Ammon's horn (tissue), 1 donor: Measurements from ENCODE around the gene KIAA0825.

ENCODE experiments used
- DNase-seq: peaks from one replicate; pipeline ENCODE4 v3.0.0-alpha.2; 2016; ENCODE audit warnings: low spot score

The KIAA0825 gene

GRCh38 chr5:94243612-94244011 is 374.8 kb downstream of the KIAA0825 start:
- DNase-seq, result no peak

DNA sequence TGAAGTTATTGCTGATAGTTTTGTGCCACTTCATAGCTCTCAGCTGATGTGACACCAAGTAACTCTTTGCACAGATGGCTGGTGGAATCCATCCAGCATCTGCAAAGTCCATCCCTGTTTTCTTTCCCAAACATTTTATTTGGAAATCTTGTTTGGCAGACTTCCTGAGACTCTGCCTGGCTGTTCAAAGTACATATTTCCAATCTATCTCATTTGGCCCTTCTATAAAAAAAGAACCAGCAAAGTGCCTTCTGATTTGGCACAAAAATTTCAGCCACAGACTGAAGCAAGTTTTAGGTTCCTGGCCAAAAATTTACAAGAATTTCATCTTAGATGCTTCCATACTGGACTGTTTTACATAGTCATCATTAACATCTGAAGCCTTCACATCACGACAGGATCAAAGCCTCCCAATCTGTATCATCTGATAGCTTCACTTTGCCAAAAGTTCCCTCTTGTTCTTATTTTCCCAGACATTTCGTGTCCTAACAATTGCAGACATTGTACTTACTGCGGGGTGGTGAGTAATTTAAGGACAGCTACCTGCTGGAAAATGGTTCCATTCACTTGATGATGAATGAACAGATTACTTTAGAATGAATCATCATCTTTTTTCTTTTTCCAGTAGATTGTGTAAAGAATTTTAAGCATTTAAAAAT is 377.3 kb downstream of the KIAA0825 start:
- peak; percentile 5 for DNase-seq

- no peak for DNase-seq
Measured at GRCh38 chr5:94240596-94240992, 377.8 kb downstream of the KIAA0825 start.

GRCh38 chr5:94240134-94240533 is 378.3 kb downstream of the KIAA0825 start:
- DNase-seq, result no peak

GRCh38 chr5:94239266-94239665 is 379.1 kb downstream of the KIAA0825 start:
- peak; percentile 44 for DNase-seq

DNA sequence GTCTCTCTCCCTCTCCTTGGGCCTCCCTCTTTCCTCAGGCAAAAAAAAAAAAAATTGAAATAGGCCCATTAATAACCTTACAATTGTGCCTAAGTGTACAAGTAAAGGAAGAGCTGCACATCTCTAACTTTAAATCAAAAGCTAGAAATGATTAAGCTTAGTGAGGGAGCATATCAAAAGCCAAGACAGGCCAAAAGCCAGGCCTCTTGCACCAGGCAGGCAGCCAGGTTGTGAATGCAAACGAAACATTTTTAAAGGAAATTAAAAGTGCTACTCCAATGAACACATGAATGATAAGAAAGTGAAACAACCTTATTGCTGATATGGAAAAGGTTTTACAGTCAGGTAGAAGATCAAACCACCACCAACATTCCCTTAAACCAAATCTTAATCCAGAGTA is 383.4 kb downstream of the KIAA0825 start:
- no peak for DNase-seq

GRCh38 chr5:94228791-94229190 is 389.6 kb downstream of the KIAA0825 start:
- no peak for DNase-seq

- DNase-seq, result no peak
Measured at GRCh38 chr5:94223235-94223634, 395.2 kb downstream of the KIAA0825 start.

DNA sequence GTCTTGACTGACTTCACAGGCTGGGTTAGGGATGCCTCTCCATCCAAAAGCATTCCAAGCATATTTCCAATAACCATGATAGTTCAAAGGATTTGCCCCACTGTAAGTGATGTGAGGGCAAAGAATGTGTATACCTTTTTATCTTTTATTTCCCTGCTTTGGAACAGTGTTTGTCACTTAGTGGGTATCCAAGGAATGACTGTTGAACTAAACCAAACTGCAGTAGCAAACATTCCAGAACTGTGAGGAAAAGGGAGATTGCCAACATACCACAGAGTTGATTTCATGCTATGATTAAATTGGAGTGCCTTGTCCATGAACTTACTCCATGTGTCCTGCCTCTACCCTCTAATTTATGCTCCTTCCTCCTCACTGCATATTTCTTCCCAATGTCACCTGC is 400.0 kb downstream of the KIAA0825 start:
- DNase-seq, result no peak

DNA sequence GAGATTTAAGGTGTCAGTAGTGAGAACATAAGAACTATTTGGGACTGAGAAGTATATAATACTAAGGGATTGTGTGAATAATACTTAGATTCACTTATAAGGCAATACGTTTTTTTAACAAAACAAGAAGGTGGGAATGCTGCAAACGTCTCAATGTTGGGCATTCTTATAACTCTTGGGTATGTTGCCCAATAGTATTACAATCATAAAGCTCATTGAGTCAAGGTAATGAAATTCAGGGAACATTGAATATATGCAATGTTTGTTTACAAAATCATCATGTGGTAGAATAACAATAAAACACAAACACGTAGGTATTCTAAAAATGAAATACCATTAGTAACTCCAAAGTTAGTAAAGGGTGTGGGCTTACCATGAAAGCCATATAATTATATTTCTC is 400.7 kb downstream of the KIAA0825 start:
- no peak for DNase-seq

DNA sequence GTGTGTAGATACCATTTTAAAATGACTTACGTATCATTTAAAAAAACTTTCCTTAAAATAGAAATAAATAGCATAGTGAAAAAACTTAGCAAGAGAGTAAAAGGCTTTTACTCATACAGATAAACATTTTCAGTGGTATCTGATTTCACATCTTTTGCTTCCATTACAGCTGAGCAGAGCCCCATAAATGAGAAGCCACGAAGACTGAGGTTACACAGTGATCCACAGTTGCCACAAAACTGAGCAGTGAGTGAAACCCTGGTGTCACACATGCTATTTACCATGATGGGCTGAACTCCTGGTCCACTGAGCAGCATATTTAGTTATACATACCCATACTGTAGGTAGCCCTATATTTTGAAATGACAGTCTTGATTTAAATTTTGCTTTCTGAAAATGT is 401.2 kb downstream of the KIAA0825 start:
- no peak for DNase-seq

DNA sequence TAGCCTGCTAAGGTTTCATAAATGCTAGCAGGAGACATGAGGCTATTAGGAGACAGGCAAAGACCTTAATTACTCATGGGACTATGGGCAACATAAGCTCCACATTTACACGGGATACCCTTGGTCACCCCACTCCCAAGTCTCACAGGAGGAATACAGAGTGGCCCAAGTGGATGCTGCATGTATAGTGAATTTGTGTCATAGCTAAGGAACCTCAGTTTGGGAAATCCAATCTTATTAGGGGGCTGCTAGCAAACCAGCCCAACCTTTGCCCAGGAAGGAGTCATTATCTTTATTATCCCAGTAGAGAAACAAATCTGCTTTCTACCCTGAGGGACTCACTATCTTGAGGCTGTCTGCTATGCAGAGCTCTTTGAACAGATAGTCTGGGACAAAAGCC is 405.9 kb downstream of the KIAA0825 start:
- no peak for DNase-seq

DNA sequence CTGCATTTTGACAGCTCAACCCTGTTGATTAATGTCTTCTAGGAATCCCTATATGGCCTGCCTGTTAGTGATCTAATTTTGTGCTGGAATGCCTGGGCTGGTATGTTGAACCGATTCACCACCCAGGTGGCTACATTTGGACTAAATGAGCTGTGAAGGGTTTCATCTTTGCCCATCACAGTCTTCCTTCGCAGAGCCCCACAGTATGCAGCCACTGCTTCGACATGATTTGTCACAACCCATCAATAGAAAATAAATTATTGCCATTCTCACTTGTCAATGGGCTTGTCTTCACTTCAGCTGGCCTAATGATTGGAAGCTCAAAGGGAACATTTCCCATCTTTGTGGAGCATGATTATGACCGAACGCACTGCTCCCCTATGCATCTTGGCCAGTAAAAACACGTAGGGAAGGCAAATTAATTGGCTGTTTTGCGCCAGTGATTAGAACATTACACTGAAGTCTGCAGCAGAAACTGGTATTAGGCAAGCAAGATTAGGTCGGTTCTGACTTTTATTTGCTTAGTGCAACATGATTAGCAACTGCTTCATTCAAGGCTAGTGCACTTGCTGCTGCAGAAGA is 408.5 kb downstream of the KIAA0825 start:
- DNase-seq, result no peak

DNA sequence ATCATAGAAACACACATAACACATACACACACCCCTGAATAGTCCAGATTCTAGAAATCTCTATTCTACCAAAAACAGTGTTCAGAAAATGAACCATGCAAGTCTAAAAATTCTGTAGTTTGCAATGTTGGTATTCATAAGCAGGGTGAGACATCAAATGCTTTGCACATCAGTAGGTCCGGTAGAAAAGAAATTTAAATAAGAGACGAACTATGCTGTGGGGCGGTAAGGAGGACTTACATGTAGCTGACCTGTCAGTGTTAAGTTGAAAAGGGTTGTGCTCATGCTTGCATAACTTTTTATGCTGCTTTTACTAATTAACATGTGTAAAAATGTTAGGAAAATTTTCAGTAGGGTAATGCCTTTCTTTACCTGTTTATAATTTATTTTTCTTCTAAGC is 409.1 kb downstream of the KIAA0825 start:
- no peak for DNase-seq

DNA sequence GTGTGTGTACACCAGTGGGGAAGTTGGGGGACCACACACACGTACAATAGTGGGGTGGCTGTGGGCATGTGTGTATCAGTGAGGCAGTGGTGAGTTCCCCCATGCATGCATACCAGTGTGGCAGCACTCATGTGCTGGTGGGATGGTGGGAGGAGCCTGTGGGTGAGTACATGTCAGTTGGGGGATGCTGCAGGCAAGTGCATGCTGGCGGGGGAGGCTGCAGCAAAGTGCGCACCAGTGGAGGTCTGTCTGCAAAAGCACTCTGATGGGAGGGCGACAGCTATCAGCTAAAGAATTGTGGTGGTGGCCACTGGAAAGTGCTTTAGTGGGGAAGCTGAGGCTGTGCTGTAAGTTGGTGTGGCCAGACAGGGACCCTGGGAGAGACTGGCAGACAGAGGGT is 418.8 kb downstream of the KIAA0825 start:
- DNase-seq, result no peak

DNA sequence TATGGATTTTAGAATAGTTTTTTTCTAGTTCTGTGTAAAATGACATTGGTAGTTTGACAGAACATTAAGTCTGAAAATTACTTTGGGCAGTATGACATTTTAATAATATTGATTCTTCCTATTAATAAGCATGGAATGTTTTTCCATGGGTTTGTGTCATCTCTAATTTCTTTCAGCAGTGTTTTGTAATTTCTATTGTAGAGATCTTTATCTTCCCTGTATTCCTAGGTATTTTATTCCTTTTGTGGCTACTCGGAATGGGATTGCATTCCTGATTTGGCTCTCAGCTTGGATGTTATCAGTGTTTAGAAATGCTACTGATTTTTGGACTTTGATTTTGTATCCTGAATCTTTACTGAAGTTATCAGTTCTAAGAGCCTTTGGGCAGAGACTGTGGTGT is 420.4 kb downstream of the KIAA0825 start:
- DNase-seq, result no peak

DNA sequence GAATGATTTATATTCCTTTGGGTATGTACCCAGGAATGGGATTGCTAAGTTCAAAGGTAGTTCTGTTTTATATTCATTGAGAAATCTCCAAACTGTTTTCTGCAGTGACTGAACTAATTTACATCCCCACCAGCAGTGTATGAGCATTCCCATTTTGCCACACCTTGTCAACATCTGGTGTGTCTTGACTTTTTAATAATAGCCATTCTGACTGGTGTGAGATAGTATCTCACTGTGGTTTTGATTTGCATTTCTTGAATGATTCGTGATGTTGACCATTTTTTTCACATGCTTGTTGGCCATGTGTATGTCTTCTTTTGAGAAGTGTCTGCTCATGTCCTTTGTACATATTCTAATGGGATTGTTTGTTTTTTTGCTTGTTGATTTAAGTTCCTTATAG is 421.5 kb downstream of the KIAA0825 start:
- DNase-seq, result no peak

GRCh38 chr5:94192658-94193391 is 425.6 kb downstream of the KIAA0825 start:
- no peak for DNase-seq

- peak; percentile 3 for DNase-seq
Measured at GRCh38 chr5:94191604-94192003, 426.8 kb downstream of the KIAA0825 start.

DNA sequence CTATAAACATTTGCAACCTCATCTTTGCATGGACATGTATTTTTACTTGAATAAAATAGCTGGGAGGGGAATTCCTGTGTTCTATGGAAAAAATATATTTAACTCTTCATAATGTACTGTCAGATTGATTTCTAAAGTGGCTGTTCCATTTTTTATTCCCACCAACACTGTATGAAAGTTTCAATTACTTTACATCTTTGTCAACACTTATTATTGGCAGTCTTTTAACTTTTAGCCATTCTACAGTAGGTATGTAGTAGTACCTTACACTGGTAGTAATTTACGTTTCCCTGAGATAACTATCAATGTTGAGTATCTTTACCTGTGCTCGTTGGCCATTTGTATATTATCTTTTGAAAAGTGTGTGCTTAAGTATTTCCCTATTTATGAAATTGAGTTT is 429.7 kb downstream of the KIAA0825 start:
- no peak for DNase-seq

DNA sequence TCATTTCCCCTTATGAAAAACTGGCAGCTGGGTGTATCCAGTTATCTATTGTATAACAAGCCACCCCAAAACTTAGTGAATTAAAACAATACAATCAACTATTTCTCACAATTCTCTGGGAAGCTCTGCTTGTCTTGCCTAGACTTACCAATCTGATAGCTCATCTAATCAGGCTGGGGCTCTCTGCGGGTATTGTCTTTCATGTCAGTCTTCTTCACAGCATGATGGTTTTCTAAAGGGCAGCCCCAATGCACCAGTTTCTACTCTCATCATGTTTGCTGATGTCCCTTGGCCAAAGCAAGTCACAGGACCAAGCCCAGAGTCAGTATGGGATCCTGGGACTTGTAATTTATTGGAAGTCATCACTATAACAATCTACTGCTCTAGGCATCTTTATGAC is 433.5 kb downstream of the KIAA0825 start:
- no peak for DNase-seq

- no peak for DNase-seq
Measured at GRCh38 chr5:94181895-94182294, 436.5 kb downstream of the KIAA0825 start.

GRCh38 chr5:94180761-94181160 is 437.6 kb downstream of the KIAA0825 start:
- no peak for DNase-seq

GRCh38 chr5:94175912-94176311 is 442.5 kb downstream of the KIAA0825 start:
- no peak for DNase-seq
